GM06990 (cell line): ENCODE results near the gene AP3D1.

Experiments
- DNase-seq: peaks from one replicate; pipeline ENCODE4 v3.0.0-alpha.2; 2011; ENCODE audit not compliant: insufficient read length; ENCODE audit errors: extremely low read depth
- H3K27me3 ChIP-seq: replicated peaks from 2 replicates; pipeline ENCODE4 v1.6.0; 2011; ENCODE audit warnings: low read length; ENCODE audit not compliant: control insufficient read depth, insufficient read depth
- H3K36me3 ChIP-seq: 2 replicates; pipeline ENCODE4 v1.5.1; 2011; ENCODE audit warnings: low read length; ENCODE audit not compliant: control insufficient read depth, insufficient read depth
- H3K4me3 ChIP-seq: replicated peaks from 2 replicates; pipeline ENCODE4 v1.5.1; 2011; ENCODE audit warnings: low read depth, mild to moderate bottlenecking, control low read depth, low read length
- TF ChIP-seq, protein P1 (sequence below): IDR thresholded peaks from 2 replicates; pipeline ENCODE4 v1.5.1; 2011; ENCODE audit warnings: low read length, control low read depth, mild to moderate bottlenecking, inconsistent platforms; ENCODE audit not compliant: insufficient read depth, poor library complexity, severe bottlenecking

The AP3D1 gene

DNA sequence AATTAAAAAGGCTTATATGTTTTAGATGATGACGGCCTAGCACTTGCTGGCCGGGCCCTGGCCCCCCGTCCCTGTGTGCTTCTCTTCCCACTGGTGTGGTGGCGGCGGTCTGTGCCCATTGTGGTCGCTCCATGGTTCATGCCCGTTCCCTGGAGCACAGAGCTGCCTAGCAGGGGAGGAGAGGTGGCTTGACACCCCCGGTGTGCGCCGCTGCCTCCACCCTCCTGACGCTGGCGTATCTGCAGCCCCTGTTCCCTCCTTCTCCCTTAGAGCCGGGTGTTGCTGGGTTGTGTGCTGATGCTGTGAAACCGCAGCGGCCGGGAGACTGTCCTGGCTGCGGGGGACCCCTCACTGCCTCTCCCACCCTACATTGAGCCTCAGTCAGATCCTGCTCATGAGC lies 41.5 kb upstream of the AP3D1 start:
- H3K4me3 ChIP-seq, result no peak overlapping the region
- TF ChIP-seq, protein P1, sequence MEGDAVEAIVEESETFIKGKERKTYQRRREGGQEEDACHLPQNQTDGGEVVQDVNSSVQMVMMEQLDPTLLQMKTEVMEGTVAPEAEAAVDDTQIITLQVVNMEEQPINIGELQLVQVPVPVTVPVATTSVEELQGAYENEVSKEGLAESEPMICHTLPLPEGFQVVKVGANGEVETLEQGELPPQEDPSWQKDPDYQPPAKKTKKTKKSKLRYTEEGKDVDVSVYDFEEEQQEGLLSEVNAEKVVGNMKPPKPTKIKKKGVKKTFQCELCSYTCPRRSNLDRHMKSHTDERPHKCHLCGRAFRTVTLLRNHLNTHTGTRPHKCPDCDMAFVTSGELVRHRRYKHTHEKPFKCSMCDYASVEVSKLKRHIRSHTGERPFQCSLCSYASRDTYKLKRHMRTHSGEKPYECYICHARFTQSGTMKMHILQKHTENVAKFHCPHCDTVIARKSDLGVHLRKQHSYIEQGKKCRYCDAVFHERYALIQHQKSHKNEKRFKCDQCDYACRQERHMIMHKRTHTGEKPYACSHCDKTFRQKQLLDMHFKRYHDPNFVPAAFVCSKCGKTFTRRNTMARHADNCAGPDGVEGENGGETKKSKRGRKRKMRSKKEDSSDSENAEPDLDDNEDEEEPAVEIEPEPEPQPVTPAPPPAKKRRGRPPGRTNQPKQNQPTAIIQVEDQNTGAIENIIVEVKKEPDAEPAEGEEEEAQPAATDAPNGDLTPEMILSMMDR, result no peak
- no peaks in the 10 kb centered on the region for H3K27me3 ChIP-seq
- DNase-seq, result no peak
- H3K36me3 ChIP-seq, result peaks cover 59% of the 10 kb centered on the region

DNA sequence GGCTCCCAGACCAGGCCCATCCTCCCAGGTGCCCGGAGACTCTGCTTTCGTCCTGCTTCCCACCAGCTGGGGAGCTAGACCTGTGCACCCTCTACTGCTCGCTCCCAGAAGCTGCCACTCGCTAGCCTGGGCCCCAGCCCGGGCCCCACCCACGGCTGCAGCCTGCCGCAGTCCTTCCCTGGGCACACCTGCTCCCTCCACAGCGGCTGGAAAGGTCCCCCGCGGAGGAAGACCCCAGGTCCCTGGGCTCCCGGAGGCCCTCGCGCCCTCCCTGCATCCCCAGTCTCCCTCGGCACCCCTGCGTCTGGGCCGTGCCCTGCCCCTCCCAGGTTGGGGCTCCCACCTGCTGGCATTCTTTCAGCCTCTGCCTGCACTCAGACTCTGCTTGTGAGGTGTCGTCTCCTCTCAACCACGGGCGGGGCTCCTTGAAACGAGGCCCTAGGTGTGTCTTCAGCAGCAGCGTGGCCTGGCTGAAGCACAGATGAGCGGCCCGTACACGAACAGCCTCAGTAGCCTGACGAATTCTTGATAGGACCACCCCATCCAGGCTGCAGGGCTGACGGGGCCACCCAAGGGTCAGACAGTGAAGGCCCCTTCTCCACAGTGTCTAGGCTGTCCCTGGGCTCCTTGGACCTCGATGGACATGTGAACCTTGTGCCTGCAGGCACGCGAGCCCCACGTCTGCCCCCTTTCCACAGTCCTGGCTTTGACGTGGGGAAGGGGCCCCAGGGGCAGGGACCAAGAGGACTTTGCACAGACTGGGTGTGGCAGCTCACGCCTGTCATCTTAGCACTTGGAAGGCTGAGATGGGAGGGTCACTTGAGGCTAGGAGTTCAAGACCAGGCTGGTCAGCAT lies 40.3 kb upstream of the AP3D1 start:
- no peak overlapping the region for H3K4me3 ChIP-seq
- TF ChIP-seq, protein P1, result no peak
- no peaks in the 10 kb centered on the region for H3K27me3 ChIP-seq
- peaks cover 56% of the 10 kb centered on the region for H3K36me3 ChIP-seq
- DNase-seq, result no peak

DNA sequence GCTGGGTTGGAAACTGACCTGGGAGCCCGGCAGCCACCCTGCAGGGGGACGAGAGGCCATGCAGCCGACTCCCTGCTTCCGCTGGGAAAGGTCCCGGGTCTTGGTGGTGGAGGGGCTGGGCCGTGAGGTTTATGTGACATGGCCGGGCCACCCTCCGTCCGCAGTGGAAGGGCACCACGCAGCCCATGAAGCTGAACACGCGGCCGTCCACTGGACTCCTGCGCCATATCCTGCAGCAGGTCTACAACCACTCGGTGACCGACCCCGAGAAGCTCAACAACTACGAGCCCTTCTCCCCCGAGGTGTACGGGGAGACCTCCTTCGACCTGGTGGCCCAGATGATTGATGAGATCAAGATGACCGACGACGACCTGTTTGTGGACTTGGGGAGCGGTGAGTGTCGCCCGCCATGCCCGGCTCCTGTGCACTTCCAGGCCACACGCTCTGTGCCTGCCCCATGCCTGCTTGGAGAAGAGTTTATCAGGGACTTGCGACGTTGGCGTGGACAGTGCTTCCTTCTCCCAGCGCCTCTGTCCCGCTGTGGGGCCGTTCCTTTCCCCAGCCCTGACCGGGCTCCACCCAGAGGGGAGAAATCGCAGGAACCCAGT lies 39.6 kb upstream of the AP3D1 start:
- no peak overlapping the region for H3K4me3 ChIP-seq
- H3K27me3 ChIP-seq, result no peaks in the 10 kb centered on the region
- DNase-seq, result no peak
- H3K36me3 ChIP-seq, result peaks cover 59% of the 10 kb centered on the region
- TF ChIP-seq, protein P1, result no peak

DNA sequence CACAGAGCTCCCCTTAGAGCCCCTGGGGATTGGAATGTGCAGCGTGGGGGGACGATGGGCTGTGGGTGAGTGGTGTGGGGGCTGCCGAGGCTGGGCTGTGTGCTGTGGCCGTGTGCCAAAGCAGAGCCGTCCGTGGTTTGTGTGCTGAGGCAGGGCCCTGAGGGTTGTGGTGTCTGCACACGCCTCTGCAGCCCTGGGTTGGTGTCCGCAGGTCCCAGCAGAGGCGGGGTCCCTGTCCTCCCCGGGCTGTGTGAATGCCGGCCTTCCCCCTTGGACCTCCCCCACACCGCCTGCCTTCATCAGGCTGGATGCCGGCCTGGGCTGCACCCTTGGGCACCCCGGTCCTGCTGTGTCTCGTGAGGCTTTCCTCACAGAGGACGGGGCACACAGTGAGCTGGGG lies 38.5 kb upstream of the AP3D1 start:
- TF ChIP-seq, protein P1, result no peak
- H3K36me3 ChIP-seq, result peaks cover 49% of the 10 kb centered on the region
- H3K27me3 ChIP-seq, result no peaks in the 10 kb centered on the region
- H3K4me3 ChIP-seq, result no peak overlapping the region
- DNase-seq, result no peak

DNA sequence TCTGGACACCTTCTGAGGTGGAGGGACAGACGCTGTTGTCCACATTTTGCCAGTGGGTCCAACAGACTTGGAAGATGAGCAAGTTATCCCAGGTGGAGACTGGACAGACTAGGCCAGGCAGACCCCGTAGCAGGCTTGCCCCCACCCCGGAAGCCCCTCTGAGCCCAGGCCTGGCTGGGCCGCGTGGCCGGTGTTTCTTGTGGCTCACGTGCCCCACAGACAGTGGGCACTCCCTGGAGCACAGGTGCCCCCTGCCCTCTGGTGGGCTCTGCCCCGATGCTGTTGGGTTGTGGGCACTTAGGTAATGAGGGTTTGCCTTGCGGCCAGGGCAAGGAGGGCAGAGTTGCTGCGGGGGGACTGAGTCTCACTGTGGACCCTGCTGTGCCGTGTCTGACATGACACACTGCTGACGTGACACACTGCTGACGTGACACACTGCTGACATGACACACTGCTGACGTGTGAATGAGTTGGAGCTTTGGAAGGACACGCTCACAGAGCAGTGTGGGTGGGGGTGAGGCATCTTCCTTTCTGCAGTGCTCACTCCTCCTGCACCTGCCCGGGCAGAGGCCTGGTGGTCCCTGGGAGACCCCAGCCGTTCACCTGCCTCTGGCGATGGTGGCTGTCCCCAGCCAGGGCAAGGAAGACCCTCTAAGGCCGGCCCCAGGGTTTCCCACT lies 37.5 kb upstream of the AP3D1 start:
- no peaks in the 10 kb centered on the region for H3K27me3 ChIP-seq
- TF ChIP-seq, protein P1, result no peak
- no peak for DNase-seq
- H3K4me3 ChIP-seq, result no peak overlapping the region
- H3K36me3 ChIP-seq, result peaks cover 50% of the 10 kb centered on the region
